PC-3 (cell line): ENCODE results near the gene TMEM11.

ENCODE experiments used
- EZH2 ChIP-seq: fragments of 300-600 bp; sonication (generic); IDR thresholded peaks from one replicate; pipeline ENCODE4 v1.6.1; 2017; ENCODE audit warnings: antibody characterized with exemption, mild to moderate bottlenecking, low read length; ENCODE audit not compliant: unreplicated experiment
- EZH2phosphoT487 ChIP-seq: fragments of 300-600 bp; sonication (generic); IDR thresholded peaks from 2 replicates; pipeline ENCODE4 v1.6.1; 2018; ENCODE audit warnings: mild to moderate bottlenecking, antibody characterized with exemption, low read length, borderline replicate concordance
- TF ChIP-seq, protein P1 (sequence below): fragments of 300-600 bp; sonication (generic); conservative IDR thresholded peaks from 2 replicates; pipeline ENCODE4 v1.5.1; 2017; ENCODE audit warnings: antibody characterized with exemption, low read depth, mild to moderate bottlenecking, low read length

DNA sequence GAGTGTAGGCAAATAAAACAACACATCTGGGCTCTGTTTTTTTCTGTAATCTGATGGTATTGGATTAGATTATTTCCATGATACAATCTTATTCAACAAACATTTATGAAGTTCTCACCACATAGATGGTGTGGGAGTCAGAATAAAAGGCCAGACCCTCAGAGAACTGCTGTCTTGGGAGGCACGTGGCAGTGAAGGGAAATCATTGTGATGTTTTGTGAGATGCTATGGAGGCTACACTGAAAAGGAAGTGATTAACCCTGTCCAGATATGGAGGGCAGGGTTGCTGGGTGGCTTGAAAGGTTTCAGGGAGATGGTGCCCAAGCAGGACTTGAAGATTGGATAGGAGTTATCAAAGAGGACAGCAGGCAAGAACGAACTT, 51.6 kb downstream of the TMEM11 start:
- TF ChIP-seq, protein P1, sequence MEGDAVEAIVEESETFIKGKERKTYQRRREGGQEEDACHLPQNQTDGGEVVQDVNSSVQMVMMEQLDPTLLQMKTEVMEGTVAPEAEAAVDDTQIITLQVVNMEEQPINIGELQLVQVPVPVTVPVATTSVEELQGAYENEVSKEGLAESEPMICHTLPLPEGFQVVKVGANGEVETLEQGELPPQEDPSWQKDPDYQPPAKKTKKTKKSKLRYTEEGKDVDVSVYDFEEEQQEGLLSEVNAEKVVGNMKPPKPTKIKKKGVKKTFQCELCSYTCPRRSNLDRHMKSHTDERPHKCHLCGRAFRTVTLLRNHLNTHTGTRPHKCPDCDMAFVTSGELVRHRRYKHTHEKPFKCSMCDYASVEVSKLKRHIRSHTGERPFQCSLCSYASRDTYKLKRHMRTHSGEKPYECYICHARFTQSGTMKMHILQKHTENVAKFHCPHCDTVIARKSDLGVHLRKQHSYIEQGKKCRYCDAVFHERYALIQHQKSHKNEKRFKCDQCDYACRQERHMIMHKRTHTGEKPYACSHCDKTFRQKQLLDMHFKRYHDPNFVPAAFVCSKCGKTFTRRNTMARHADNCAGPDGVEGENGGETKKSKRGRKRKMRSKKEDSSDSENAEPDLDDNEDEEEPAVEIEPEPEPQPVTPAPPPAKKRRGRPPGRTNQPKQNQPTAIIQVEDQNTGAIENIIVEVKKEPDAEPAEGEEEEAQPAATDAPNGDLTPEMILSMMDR, result no peak
- no peak for TF ChIP-seq EZH2
- TF ChIP-seq EZH2phosphoT487, result no peak
